ENCODE results near the gene UTY.

The UTY gene

DNA sequence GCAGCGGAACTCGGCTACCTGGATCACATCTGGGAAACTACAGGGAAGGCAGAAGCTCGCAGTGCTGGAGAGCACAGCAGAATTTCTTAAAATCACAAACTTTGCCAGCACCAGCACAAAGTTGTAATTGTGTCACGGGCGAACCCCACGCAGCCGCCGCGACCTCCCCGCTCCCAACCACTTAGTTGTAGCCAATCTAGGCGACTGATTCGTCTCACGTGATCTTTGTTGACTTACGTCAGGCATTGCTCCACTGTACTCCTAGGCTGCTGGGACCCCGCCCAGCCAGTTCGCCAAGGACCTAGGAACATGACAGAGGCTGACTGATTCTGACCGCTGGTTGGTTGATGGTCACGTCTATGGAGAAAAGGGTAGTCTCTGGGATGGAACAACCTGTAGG lies at the start of gene UTY:
Gene UTY, minus strand, starts transcription at position 206 of the 400 bp plus-strand sequence. CDS start 368 bp downstream, outside the sequence.
- ATAC-seq (peak; percentile 91), DNase-seq (peak; percentile 65)
- peaks cover 16% of the 10 kb centered on the region for H3K36me3 Mint-ChIP-seq (ENCODE audit: low read depth)
- H3K4me3 Mint-ChIP-seq = peak within 1 kb of the TSS; percentile 83
- H3K4me1 Mint-ChIP-seq = peaks cover 29% of the 10 kb centered on the region
- H3K9me3 Mint-ChIP-seq = no peaks in the 10 kb centered on the region
- H3K27me3 Mint-ChIP-seq = no peaks in the 10 kb centered on the region
- H3K27ac Mint-ChIP-seq = peak within 1 kb of the TSS; percentile 93

GRCh38 chrY:13520474-13520873 lies 40.6 kb upstream of the UTY start:
- no peak overlapping the region for H3K27ac Mint-ChIP-seq
- no peaks in the 10 kb centered on the region for H3K27me3 Mint-ChIP-seq
- ATAC-seq = no peak
- H3K9me3 Mint-ChIP-seq = peaks cover 8% of the 10 kb centered on the region
- H3K4me1 Mint-ChIP-seq = no peaks in the 10 kb centered on the region
- no peak for DNase-seq
- H3K4me3 Mint-ChIP-seq = no peak overlapping the region
- no peaks in the 10 kb centered on the region for H3K36me3 Mint-ChIP-seq (ENCODE audit: low read depth)

DNA sequence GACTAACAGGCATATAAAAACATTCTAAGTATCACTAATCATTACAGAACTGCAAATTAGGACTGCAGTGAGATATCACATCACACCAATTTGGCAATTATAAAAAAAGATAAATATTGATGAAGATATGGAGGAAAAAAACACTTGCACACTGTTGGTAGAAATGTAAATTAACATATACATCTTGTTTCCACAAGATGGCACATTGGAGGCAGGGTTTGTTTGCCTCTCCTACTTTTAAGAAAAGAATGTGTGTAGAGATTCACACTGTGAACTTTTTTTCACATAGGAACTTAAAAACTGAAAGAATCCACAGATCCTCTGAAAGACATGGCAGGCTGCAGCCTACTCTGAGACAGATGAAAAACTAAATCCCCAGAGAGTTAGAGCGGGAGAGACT lies 21.4 kb upstream of the UTY start:
- Mint-ChIP-seq H3K36me3 (ENCODE audit: low read depth) (no peaks in the 10 kb centered on the region), H3K27me3 (no peaks in the 10 kb centered on the region), H3K9me3 (no peaks in the 10 kb centered on the region), H3K4me1 (no peaks in the 10 kb centered on the region), H3K27ac (no peak overlapping the region), H3K4me3 (no peak overlapping the region)
- DNase-seq (no peak), ATAC-seq (no peak)

DNA sequence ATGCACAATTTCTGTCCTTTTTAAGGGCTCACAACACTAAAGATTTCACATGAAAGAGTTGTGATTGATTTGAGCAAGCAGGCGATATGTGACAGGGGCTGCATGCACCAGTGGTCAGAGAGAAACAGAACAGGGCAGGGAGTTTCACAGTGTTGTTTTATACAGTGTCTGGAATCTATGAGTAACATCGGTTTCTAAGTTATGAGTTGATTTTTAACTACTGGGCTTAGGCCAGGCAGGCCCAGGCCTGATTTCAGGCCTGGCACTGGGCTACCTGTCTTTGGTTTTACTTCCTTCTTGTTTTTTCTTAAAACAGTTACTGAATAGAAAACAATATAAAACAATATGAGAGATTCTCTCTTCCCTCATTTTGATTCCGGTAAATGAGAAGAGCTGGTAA lies 13.9 kb upstream of the UTY start:
- Mint-ChIP-seq H3K36me3 (ENCODE audit: low read depth) (no peaks in the 10 kb centered on the region), H3K9me3 (no peaks in the 10 kb centered on the region), H3K4me3 (no peak overlapping the region), H3K27ac (no peak overlapping the region), H3K27me3 (no peaks in the 10 kb centered on the region), H3K4me1 (peaks cover 10% of the 10 kb centered on the region)
- ATAC-seq (no peak), DNase-seq (no peak)

DNA sequence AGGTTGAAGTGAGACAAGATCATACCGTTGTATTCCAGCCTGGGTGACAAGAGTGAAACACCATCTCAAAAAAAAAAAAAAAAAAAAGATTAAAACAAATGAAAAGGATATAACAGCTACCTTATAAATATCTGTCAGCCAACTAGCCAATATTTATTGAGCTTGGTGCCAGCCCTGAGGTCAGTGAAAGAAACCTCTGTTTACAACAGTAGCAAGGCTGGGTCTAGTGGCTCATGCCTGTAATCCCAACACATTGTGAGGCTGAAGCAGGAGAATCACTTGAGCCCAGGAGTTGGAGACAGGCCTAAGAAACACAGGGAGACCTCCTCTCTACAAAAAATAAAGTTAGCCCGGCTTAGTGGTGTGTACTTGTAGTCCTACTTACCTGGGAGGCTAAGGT lies 12.6 kb upstream of the UTY start:
- H3K27me3 Mint-ChIP-seq = no peaks in the 10 kb centered on the region
- H3K27ac Mint-ChIP-seq = no peak overlapping the region
- no peaks in the 10 kb centered on the region for H3K36me3 Mint-ChIP-seq (ENCODE audit: low read depth)
- H3K4me3 Mint-ChIP-seq = no peak overlapping the region
- no peaks in the 10 kb centered on the region for H3K9me3 Mint-ChIP-seq
- ATAC-seq (no peak), DNase-seq (no peak)
- H3K4me1 Mint-ChIP-seq = peaks cover 13% of the 10 kb centered on the region

DNA sequence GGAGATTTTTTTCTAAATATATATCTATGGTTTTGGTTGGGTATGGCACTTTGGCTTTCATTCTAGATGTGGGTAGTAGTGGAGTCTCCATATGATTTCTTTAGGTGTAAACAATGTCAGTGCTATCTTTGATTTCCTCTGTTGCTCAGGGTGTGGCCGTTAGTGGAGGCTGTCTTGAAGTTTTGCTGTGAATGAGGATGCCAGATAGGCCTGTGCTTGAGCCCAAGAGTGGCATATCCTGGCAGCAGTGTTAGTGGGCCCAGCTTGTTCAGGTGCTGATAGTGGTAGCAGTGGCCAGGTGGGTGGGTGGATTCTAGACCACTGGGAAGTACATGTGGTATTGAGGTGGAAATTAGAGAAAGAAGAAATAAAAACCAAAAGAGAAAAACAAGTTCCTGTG lies 8.9 kb upstream of the UTY start:
- ATAC-seq (no peak), DNase-seq (no peak)
- Mint-ChIP-seq H3K27me3 (no peaks in the 10 kb centered on the region), H3K36me3 (ENCODE audit: low read depth) (no peaks in the 10 kb centered on the region), H3K4me3 (no peak overlapping the region), H3K9me3 (no peaks in the 10 kb centered on the region), H3K4me1 (peaks cover 11% of the 10 kb centered on the region), H3K27ac (no peak overlapping the region)

GRCh38 chrY:13479121-13479711 lies 617 bp downstream of the UTY start:
- ATAC-seq (peak; percentile 39), DNase-seq (peak; percentile 53)
- Mint-ChIP-seq H3K36me3 (ENCODE audit: low read depth) (peaks cover 16% of the 10 kb centered on the region), H3K4me3 (peak overlapping the region; percentile 83), H3K4me1 (peaks cover 35% of the 10 kb centered on the region), H3K9me3 (no peaks in the 10 kb centered on the region), H3K27me3 (no peaks in the 10 kb centered on the region), H3K27ac (peak overlapping the region; percentile 93)

GRCh38 chrY:13478126-13478785 lies 1.6 kb downstream of the UTY start:
- Mint-ChIP-seq H3K27me3 (no peaks in the 10 kb centered on the region), H3K4me1 (peaks cover 40% of the 10 kb centered on the region), H3K27ac (peak overlapping the region; percentile 93), H3K4me3 (peak overlapping the region; percentile 83), H3K9me3 (no peaks in the 10 kb centered on the region), H3K36me3 (ENCODE audit: low read depth) (peaks cover 20% of the 10 kb centered on the region)
- DNase-seq (peak; percentile 31), ATAC-seq (no peak)

DNA sequence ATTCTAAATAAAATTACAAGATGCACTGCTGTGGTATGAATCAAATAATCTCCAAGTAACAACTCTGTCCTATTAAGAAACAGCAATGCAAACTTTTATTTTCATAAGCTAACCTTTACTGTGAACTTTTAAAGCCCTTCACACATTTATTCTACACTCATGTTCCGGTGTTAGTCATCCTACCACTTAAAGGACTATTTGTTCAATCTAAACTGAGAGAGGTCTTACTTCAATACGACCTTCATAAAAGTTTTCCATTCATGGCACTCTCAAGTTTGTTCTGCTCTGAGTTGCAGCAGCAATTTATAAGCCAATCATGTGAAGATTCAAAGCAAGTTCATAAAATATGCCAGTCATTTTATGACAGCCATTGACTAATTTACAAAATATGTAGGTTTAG lies 4.8 kb downstream of the UTY start:
- Mint-ChIP-seq H3K4me1 (peaks cover 58% of the 10 kb centered on the region), H3K27ac (peak overlapping the region; percentile 89), H3K36me3 (ENCODE audit: low read depth) (peaks cover 30% of the 10 kb centered on the region), H3K9me3 (no peaks in the 10 kb centered on the region), H3K4me3 (peak overlapping the region; percentile 61), H3K27me3 (no peaks in the 10 kb centered on the region)
- ATAC-seq = peak; percentile 76
- no peak for DNase-seq

DNA sequence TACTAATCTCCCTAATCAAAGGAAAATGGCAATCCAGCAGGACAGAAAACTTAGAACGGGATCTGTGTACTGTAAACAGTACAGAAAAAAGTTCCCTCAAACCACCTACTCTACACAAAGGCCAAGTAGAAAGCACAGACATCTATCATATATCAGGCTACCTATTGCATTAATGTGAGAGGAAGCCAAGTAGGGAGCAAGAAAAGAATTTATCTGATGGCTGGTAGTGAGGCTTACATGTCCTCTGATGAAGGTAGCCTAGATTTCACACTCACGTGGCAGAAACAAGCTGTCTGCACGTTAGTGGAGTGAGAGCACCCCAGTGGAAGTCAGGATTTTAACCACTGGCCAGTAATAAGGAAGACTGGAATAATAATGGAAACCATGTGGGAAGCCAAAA lies 28.3 kb downstream of the UTY start:
- peaks cover 46% of the 10 kb centered on the region for H3K4me1 Mint-ChIP-seq
- DNase-seq (no peak), ATAC-seq (no peak)
- H3K9me3 Mint-ChIP-seq = peaks cover 5% of the 10 kb centered on the region
- H3K27me3 Mint-ChIP-seq = no peaks in the 10 kb centered on the region
- peak overlapping the region; percentile 27 for H3K27ac Mint-ChIP-seq
- H3K36me3 Mint-ChIP-seq (ENCODE audit: low read depth) = peaks cover 30% of the 10 kb centered on the region
- H3K4me3 Mint-ChIP-seq = no peak overlapping the region

GRCh38 chrY:13450596-13451130 lies 29.2 kb downstream of the UTY start:
- peaks cover 5% of the 10 kb centered on the region for H3K9me3 Mint-ChIP-seq
- no peak overlapping the region for H3K4me3 Mint-ChIP-seq
- DNase-seq = no peak
- no peaks in the 10 kb centered on the region for H3K27me3 Mint-ChIP-seq
- no peak for ATAC-seq
- H3K36me3 Mint-ChIP-seq (ENCODE audit: low read depth) = peaks cover 33% of the 10 kb centered on the region
- H3K4me1 Mint-ChIP-seq = peaks cover 46% of the 10 kb centered on the region
- no peak overlapping the region for H3K27ac Mint-ChIP-seq

- H3K27ac Mint-ChIP-seq = no peak overlapping the region
- no peaks in the 10 kb centered on the region for H3K27me3 Mint-ChIP-seq
- H3K9me3 Mint-ChIP-seq = no peaks in the 10 kb centered on the region
- peaks cover 30% of the 10 kb centered on the region for H3K36me3 Mint-ChIP-seq (ENCODE audit: low read depth)
- ATAC-seq (no peak), DNase-seq (no peak)
- H3K4me3 Mint-ChIP-seq = no peak overlapping the region
- peaks cover 27% of the 10 kb centered on the region for H3K4me1 Mint-ChIP-seq
These were observed 34.3 kb downstream of the UTY start for GRCh38 chrY:13445566-13445965.

GRCh38 chrY:13443146-13443545 lies 36.7 kb downstream of the UTY start:
- ATAC-seq (no peak), DNase-seq (no peak)
- Mint-ChIP-seq H3K4me1 (peaks cover 19% of the 10 kb centered on the region), H3K9me3 (no peaks in the 10 kb centered on the region), H3K27ac (no peak overlapping the region), H3K27me3 (no peaks in the 10 kb centered on the region), H3K4me3 (no peak overlapping the region), H3K36me3 (ENCODE audit: low read depth) (peaks cover 32% of the 10 kb centered on the region)

GRCh38 chrY:13440811-13441210 lies 39.0 kb downstream of the UTY start:
- no peaks in the 10 kb centered on the region for H3K27me3 Mint-ChIP-seq
- H3K4me1 Mint-ChIP-seq = peaks cover 26% of the 10 kb centered on the region
- no peak for DNase-seq
- no peaks in the 10 kb centered on the region for H3K9me3 Mint-ChIP-seq
- peaks cover 30% of the 10 kb centered on the region for H3K36me3 Mint-ChIP-seq (ENCODE audit: low read depth)
- H3K4me3 Mint-ChIP-seq = no peak overlapping the region
- no peak for ATAC-seq
- H3K27ac Mint-ChIP-seq = no peak overlapping the region

Data from activated naive CD8-positive, alpha-beta T cell treated with anti-CD3 and anti-CD28 coated beads, Interleukin-2, amount 50 U/mL, for 24 hours (primary cell).